ENCODE results near the gene ATP8A2.

- TF ChIP-seq CTCF (IDR thresholded peaks at IDR 0.05) (no peak), EP300 (IDR thresholded peaks at IDR 0.05) (no peak)
Observed at GRCh38 chr13:26074706-26075105, 702.9 kb downstream of the ATP8A2 start.
